Activated CD8-positive, alpha-beta memory T cell treated with anti-CD3 and anti-CD28 coated beads for 4 hours (primary cell): ENCODE data around the gene RPS25.
"Not testable (repeated sequence)": the region's sequence is repeated elsewhere in the genome, so short reads cannot be mapped to it uniquely, and the experiment has no call there.

Source experiments
- DNase-seq, 2 donors: peaks; one replicate each; pipeline ENCODE4 v3.0.0-alpha.2; 2020; ENCODE audit warnings: low read depth in 2 of 2

Gene RPS25

GRCh38 chr11:119039471-119039870, 21.3 kb upstream of the RPS25 start:
- DNase-seq = not testable (repeated sequence)

- DNase-seq = no peak
Measured at GRCh38 chr11:119038884-119039283, 20.7 kb upstream of the RPS25 start.

GRCh38 chr11:119034813-119035212, 16.7 kb upstream of the RPS25 start:
- no peak for DNase-seq

GRCh38 chr11:119033421-119033820, 15.3 kb upstream of the RPS25 start:
- not testable (repeated sequence) for DNase-seq

- DNase-seq = no peak
Measured at GRCh38 chr11:119031912-119032280, 13.8 kb upstream of the RPS25 start.

- peak; percentile 97 to 99 for DNase-seq
Measured at GRCh38 chr11:119030329-119031047, 12.3 kb upstream of the RPS25 start, which contains the start of gene SLC37A4. Gene SLC37A4 (minus strand): TSS chr11:119030877.

- no peak for DNase-seq
Measured at GRCh38 chr11:119030029-119030328, 11.8 kb upstream of the RPS25 start.

GRCh38 chr11:119029340-119030028, 11.3 kb upstream of the RPS25 start:
- no peak for DNase-seq

- no peak for DNase-seq
Measured at GRCh38 chr11:119029069-119029339, 10.9 kb upstream of the RPS25 start.

- no peak for DNase-seq
Measured at GRCh38 chr11:119028346-119029068, 10.4 kb upstream of the RPS25 start.

- DNase-seq = no peak
Measured at GRCh38 chr11:119027561-119028345, 9.6 kb upstream of the RPS25 start.

- DNase-seq = no peak
Measured at GRCh38 chr11:119026970-119027369, 8.8 kb upstream of the RPS25 start.

- DNase-seq = no peak
Measured at GRCh38 chr11:119025978-119026766, 8.0 kb upstream of the RPS25 start.

- no peak for DNase-seq
Measured at GRCh38 chr11:119025541-119025940, 7.4 kb upstream of the RPS25 start.

- DNase-seq = no peak
Measured at GRCh38 chr11:119025099-119025473, 6.9 kb upstream of the RPS25 start.

- DNase-seq = no peak
Measured at GRCh38 chr11:119024430-119025098, 6.4 kb upstream of the RPS25 start.

GRCh38 chr11:119023741-119024140, 5.6 kb upstream of the RPS25 start:
- no peak for DNase-seq

GRCh38 chr11:119021631-119022030, 3.5 kb upstream of the RPS25 start:
- no peak for DNase-seq

GRCh38 chr11:119019996-119020395, 1.9 kb upstream of the RPS25 start:
- no peak for DNase-seq

GRCh38 chr11:119017377-119017776, 766 bp downstream of the RPS25 start:
- DNase-seq = not testable (repeated sequence)
